ENCODE measurements around the gene ADCY1. TPM values are rescaled to one million over a fixed set of nuclear protein-coding genes. Genes with fewer than 3 reads are reported as not detected.

Gene ADCY1
- total RNA-seq, 2 experiments from 2014 or later: 0.03 TPM; not detected in 1

DNA sequence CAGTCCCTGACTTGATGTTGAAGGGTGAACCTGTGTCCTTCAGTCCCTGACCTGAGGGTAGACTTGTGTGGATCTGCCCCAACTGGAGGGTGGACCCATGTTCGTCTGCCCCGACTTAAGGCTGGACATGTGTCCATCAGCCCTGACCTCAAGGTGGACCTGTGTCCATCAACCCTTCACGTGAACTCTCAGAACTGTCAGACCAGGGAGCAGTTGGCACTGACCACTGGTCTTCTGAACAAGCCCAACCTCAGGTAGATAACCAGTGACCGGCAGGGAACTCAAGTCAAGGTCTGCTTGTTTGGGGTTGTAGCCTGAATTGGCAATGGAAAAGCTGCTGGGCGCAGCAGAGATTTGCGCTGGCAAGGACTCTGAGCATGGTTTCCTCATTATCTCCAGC lies 96.5 kb downstream of the ADCY1 start:
- Mint-ChIP-seq H3K27ac (no peak overlapping the region), H3K4me3 (no peak overlapping the region), H3K4me1 (ENCODE audit: low read depth) (no peaks in the 10 kb centered on the region), H3K27me3 (peaks cover 15% of the 10 kb centered on the region), H3K36me3 (ENCODE audit: low read depth) (no peaks in the 10 kb centered on the region), H3K9me3 (peaks cover 2% of the 10 kb centered on the region)
- ChIA-PET CTCF (no interaction called here), POLR2A (no interaction called here)
- Histone ChIP-seq H3K36me3 (ENCODE audit: insufficient read depth, low read length) (no peaks in the 10 kb centered on the region), H3K4me1 (ENCODE audit: insufficient read depth, low read length) (no peaks in the 10 kb centered on the region), H3K9me3 (ENCODE audit: control insufficient read depth in 1 of 2, insufficient read depth in 1 of 2, low read length in 2 of 2) (no peaks in the 10 kb centered on the region), H3K4me3 (ENCODE audit: low read length) (no peak overlapping the region), H3K27ac (ENCODE audit: low read depth in 1 of 2, low read length in 2 of 2) (no peak overlapping the region), H3K27me3 (ENCODE audit: control insufficient read depth in 1 of 2, insufficient read depth in 2 of 2, low read length in 2 of 2) (no peaks in the 10 kb centered on the region)
- intact Hi-C loops (cut with DNase I, micrococcal nuclease): no loop called here
- DNase-seq (no peak), ATAC-seq (ENCODE audit: poor library complexity) (no peak)
- TF ChIP-seq, protein P1, sequence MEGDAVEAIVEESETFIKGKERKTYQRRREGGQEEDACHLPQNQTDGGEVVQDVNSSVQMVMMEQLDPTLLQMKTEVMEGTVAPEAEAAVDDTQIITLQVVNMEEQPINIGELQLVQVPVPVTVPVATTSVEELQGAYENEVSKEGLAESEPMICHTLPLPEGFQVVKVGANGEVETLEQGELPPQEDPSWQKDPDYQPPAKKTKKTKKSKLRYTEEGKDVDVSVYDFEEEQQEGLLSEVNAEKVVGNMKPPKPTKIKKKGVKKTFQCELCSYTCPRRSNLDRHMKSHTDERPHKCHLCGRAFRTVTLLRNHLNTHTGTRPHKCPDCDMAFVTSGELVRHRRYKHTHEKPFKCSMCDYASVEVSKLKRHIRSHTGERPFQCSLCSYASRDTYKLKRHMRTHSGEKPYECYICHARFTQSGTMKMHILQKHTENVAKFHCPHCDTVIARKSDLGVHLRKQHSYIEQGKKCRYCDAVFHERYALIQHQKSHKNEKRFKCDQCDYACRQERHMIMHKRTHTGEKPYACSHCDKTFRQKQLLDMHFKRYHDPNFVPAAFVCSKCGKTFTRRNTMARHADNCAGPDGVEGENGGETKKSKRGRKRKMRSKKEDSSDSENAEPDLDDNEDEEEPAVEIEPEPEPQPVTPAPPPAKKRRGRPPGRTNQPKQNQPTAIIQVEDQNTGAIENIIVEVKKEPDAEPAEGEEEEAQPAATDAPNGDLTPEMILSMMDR (IDR thresholded peaks at IDR 0.05): no peak

DNA sequence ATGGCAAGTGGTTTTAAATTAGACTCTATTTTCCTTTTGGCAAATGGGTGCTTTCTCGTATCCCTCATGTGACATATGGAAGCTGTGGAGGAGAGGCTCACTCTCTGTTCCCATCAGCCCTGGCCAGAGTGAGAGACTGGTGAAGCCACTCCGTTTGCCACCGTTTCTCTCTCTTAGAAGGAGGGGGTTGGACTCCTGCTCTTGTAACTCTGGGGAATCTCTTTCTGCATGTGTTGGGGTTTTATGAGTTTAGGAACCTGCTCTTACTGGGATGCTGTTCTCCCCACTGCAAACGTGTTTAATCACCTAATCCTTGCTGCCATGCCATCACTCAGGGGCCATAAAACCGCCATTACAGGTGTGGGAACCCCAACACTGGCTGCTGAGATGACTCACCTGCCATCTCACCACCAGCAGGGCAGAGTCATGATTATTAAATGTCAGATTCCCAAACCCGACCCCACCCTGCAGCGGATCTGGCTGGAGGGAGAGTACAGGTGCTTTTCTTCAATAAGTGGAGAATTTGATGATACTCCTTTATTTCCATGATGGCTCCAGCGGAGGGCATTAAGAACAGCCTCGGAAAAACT lies 103.2 kb downstream of the ADCY1 start:
- no peak overlapping the region for H3K27ac ChIP-seq (ENCODE audit: low read depth in 1 of 2, low read length in 2 of 2)
- H3K4me3 ChIP-seq (ENCODE audit: low read length): no peak overlapping the region
- H3K4me1 ChIP-seq (ENCODE audit: insufficient read depth, low read length): no peaks in the 10 kb centered on the region
- peaks cover 2% of the 10 kb centered on the region for H3K9me3 Mint-ChIP-seq
- H3K36me3 Mint-ChIP-seq (ENCODE audit: low read depth): no peaks in the 10 kb centered on the region
- H3K4me1 Mint-ChIP-seq (ENCODE audit: low read depth): no peaks in the 10 kb centered on the region
- H3K9me3 ChIP-seq (ENCODE audit: control insufficient read depth in 1 of 2, insufficient read depth in 1 of 2, low read length in 2 of 2): peaks cover 0 to 6% of the 10 kb centered on the region in 2 experiments
- H3K36me3 ChIP-seq (ENCODE audit: insufficient read depth, low read length): no peaks in the 10 kb centered on the region
- POLR2A ChIA-PET: no interaction called here
- TF ChIP-seq, protein P1 (IDR thresholded peaks at IDR 0.05): no peak
- H3K27me3 ChIP-seq (ENCODE audit: control insufficient read depth in 1 of 2, insufficient read depth in 2 of 2, low read length in 2 of 2): peaks cover 9 to 13% of the 10 kb centered on the region in 2 experiments
- DNase-seq (no peak), ATAC-seq (ENCODE audit: poor library complexity) (no peak)
- no peak overlapping the region for H3K27ac Mint-ChIP-seq
- intact Hi-C loops (cut with DNase I, micrococcal nuclease): no loop called here
- CTCF ChIA-PET: no interaction called here
- H3K27me3 Mint-ChIP-seq: peaks cover 29% of the 10 kb centered on the region
- no peak overlapping the region for H3K4me3 Mint-ChIP-seq

DNA sequence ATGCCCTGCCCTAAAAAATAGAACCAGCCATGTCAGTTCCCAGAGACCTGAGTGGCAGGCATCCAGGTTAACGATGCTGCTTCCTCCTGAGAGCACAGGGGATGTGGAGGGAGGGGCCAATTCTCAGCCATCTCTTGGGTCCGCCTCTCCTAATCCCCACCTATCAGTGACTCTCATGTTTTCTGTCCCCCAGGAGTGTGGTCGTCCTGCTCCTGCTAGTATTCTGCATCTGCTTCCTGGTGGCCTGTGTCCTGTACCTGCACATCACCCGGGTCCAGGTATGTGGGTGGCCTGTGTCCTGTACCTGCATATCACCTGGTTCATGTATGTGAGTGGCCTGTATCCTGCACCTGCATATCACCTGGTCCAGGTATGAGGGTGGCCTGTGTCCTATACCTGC lies 105.3 kb downstream of the ADCY1 start:
- POLR2A ChIA-PET: no interaction called here
- ATAC-seq (ENCODE audit: poor library complexity) (no peak), DNase-seq (no peak)
- Mint-ChIP-seq H3K36me3 (ENCODE audit: low read depth) (no peaks in the 10 kb centered on the region), H3K9me3 (no peaks in the 10 kb centered on the region), H3K4me1 (ENCODE audit: low read depth) (no peaks in the 10 kb centered on the region), H3K27ac (no peak overlapping the region), H3K4me3 (no peak overlapping the region), H3K27me3 (peaks cover 27% of the 10 kb centered on the region)
- TF ChIP-seq, protein P1 (IDR thresholded peaks at IDR 0.05): no peak
- Histone ChIP-seq H3K36me3 (ENCODE audit: insufficient read depth, low read length) (no peaks in the 10 kb centered on the region), H3K27me3 (ENCODE audit: control insufficient read depth in 1 of 2, insufficient read depth in 2 of 2, low read length in 2 of 2) (peaks cover 9 to 13% of the 10 kb centered on the region in 2 experiments), H3K27ac (ENCODE audit: low read depth in 1 of 2, low read length in 2 of 2) (no peak overlapping the region), H3K4me3 (ENCODE audit: low read length) (no peak overlapping the region), H3K9me3 (ENCODE audit: control insufficient read depth in 1 of 2, insufficient read depth in 1 of 2, low read length in 2 of 2) (peaks cover 0 to 8% of the 10 kb centered on the region in 2 experiments), H3K4me1 (ENCODE audit: insufficient read depth, low read length) (no peaks in the 10 kb centered on the region)
- CTCF ChIA-PET: no interaction called here
- intact Hi-C loops (cut with DNase I, micrococcal nuclease): no loop called here

All from CD4-positive, alpha-beta T cell (primary cell).